HCT116 (cell line): ENCODE results near the gene TNFRSF25. TPM values are rescaled to one million over a fixed set of nuclear protein-coding genes. Genes with fewer than 3 reads are reported as not detected.

Source experiments
- ATAC-seq: fragments of 200-7000 bp; cut with Tn5 transposase; 2 replicates; pipeline ENCODE4 v1.9.1; 2020; ENCODE audit warnings: mild to moderate bottlenecking, moderate library complexity
- BruUV-seq: library from RNA; stranded (reverse); fragments of 400-500 nt; replicated peaks from 2 replicates; lab custom pipeline; 2021; lab: Mats Ljungman, UMichigan
- CTCF ChIA-PET: fragments of 300-600 bp; sonication (Branson Sonifier 250); formaldehyde crosslinking; loops from one replicate; lab custom pipeline; 2021; ENCODE audit warnings: antibody characterized with exemption; lab: Charles Lee
- POLR2A ChIA-PET: fragments of 300-600, 350-600 bp; sonication (Branson Sonifier 250); formaldehyde crosslinking; loops from one replicate; lab custom pipeline; 2021; ENCODE audit warnings: antibody characterized with exemption; lab: Charles Lee
- RAD21 ChIA-PET, 2 experiments: fragments of 300-600 bp; sonication (Branson Sonifier 250); formaldehyde crosslinking; loops; one replicate each; lab custom pipeline; 2023; ENCODE audit warnings: low total read pairs in 2 of 2; ENCODE audit not compliant: uncharacterized antibody in 2 of 2, unreplicated experiment in 2 of 2, low non-redundant PET in 1 of 2; lab: Charles Lee
- DNase-seq: peaks from one replicate; pipeline ENCODE4 v3.0.0-alpha.2; 2010; ENCODE audit warnings: low read depth, low spot score
- H2AFZ ChIP-seq: fragments of 200-600 bp; shearing (Covaris generic), sonication (generic); 2 replicates; pipeline ENCODE4 v1.6.1; 2017; ENCODE audit warnings: low read depth, mixed run types, mixed read lengths, antibody characterized with exemption, low read length; ENCODE audit not compliant: poor library complexity, severe bottlenecking
- H3K27ac ChIP-seq: 2 replicates; pipeline ENCODE4 v1.5.1; 2012; ENCODE audit warnings: low read depth, low read length
- H3K27me3 ChIP-seq: fragments of 200-600 bp; sonication (generic); 2 replicates; pipeline ENCODE4 v1.6.1; 2016; ENCODE audit warnings: mixed run types, low read length, mixed read lengths; ENCODE audit not compliant: insufficient read depth
- H3K36me3 ChIP-seq, 2 experiments: fragments of 200-500 bp in 1 of 2; fragments of 200-600 bp in 1 of 2; sonication (Bioruptor generic) in 1 of 2; sonication (generic) in 1 of 2; 2 replicates each; pipeline versions ENCODE4 v1.5.1 to v1.6.1; 2014 to 2016; ENCODE audit warnings: low read length in 2 of 2, inconsistent platforms in 1 of 2, mixed read lengths in 1 of 2, mixed run types in 1 of 2; ENCODE audit not compliant: insufficient read depth in 2 of 2, control insufficient read depth in 1 of 2
- H3K4me1 ChIP-seq, 2 experiments: fragments of 200-600 bp in 1 of 2; sonication (generic) in 1 of 2; 2 replicates each; pipeline versions ENCODE4 v1.5.1 to v1.6.1; 2012 to 2017; ENCODE audit warnings: low read length in 2 of 2, inconsistent platforms in 1 of 2, mild to moderate bottlenecking in 1 of 2, mixed read lengths in 1 of 2, mixed run types in 1 of 2, moderate library complexity in 1 of 2; ENCODE audit not compliant: insufficient read depth in 2 of 2, control insufficient read depth in 1 of 2
- H3K4me2 ChIP-seq: fragments of 200-600 bp; sonication (generic); 2 replicates; pipeline ENCODE4 v1.6.1; 2017; ENCODE audit warnings: mixed run types, low read length, mixed read lengths
- H3K4me3 ChIP-seq, 2 experiments: fragments of 200-600 bp in 1 of 2; sonication (generic) in 1 of 2; replicated peaks in 1 of 2; 2 replicates each; pipeline ENCODE4 v1.5.1; 2011 to 2016; ENCODE audit warnings: low read length in 2 of 2, control low read depth in 1 of 2, low read depth in 1 of 2, mild to moderate bottlenecking in 1 of 2, mixed read lengths in 1 of 2, mixed run types in 1 of 2
- H3K79me2 ChIP-seq: fragments of 200-600 bp; sonication (generic); 2 replicates; pipeline ENCODE4 v1.6.1; 2017; ENCODE audit warnings: mild to moderate bottlenecking, mixed run types, low read length, moderate library complexity, mixed read lengths; ENCODE audit not compliant: insufficient read depth
- H3K9ac ChIP-seq: fragments of 200-600 bp; sonication (generic); 2 replicates; pipeline ENCODE4 v1.6.1; 2016; ENCODE audit warnings: low read length, mixed read lengths
- H3K9me2 ChIP-seq: fragments of 200-600 bp; sonication (generic), shearing (Covaris generic); 2 replicates; pipeline ENCODE4 v1.6.1; 2017; ENCODE audit warnings: mixed run types, mild to moderate bottlenecking, moderate library complexity; ENCODE audit not compliant: insufficient read depth
- H3K9me3 ChIP-seq, 2 experiments: fragments of 200-500 bp in 1 of 2; fragments of 200-600 bp in 1 of 2; sonication (Bioruptor generic) in 1 of 2; sonication (generic) in 1 of 2; 2 replicates each; pipeline ENCODE4 v1.6.1; 2014 to 2017; ENCODE audit warnings: low read length in 2 of 2, mixed read lengths in 2 of 2, inconsistent platforms in 1 of 2, low read depth in 1 of 2, mild to moderate bottlenecking in 1 of 2, mixed run types in 1 of 2, moderate library complexity in 1 of 2; ENCODE audit not compliant: control insufficient read depth in 1 of 2, insufficient read depth in 1 of 2
- H4K20me1 ChIP-seq: fragments of 200-600 bp; sonication (generic), shearing (Covaris generic); 2 replicates; pipeline ENCODE4 v1.6.1; 2017; ENCODE audit warnings: mixed run types, mild to moderate bottlenecking, moderate library complexity; ENCODE audit not compliant: insufficient read depth
- CBX3 ChIP-seq: IDR thresholded peaks from 2 replicates; pipeline ENCODE4 v1.6.1; 2012; ENCODE audit warnings: low read depth
- CEBPB ChIP-seq: IDR thresholded peaks from 2 replicates; pipeline ENCODE4 v1.6.1; 2012; ENCODE audit warnings: low read depth
- EGR1 ChIP-seq: IDR thresholded peaks from 2 replicates; pipeline ENCODE4 v1.6.1; 2012; ENCODE audit warnings: low read depth
- ELF1 ChIP-seq: IDR thresholded peaks from 2 replicates; pipeline ENCODE4 v1.6.1; 2012; ENCODE audit warnings: low read depth, borderline replicate concordance
- EZH2 ChIP-seq: fragments of 200-600 bp; sonication (generic); IDR thresholded peaks from 2 replicates; pipeline ENCODE4 v1.6.1; 2017; ENCODE audit warnings: antibody characterized with exemption, mixed run types
- EZH2phosphoT487 ChIP-seq: fragments of 200-600 bp; IDR thresholded peaks from 2 replicates; pipeline ENCODE4 v1.6.1; 2018; ENCODE audit warnings: antibody characterized with exemption, borderline replicate concordance
- JUND ChIP-seq: IDR thresholded peaks from 2 replicates; pipeline ENCODE4 v1.6.1; 2012
- RAD21 ChIP-seq: IDR thresholded peaks from 2 replicates; pipeline ENCODE4 v1.6.1; 2012; ENCODE audit warnings: low read depth, mild to moderate bottlenecking
- SIN3A ChIP-seq: IDR thresholded peaks from 2 replicates; pipeline ENCODE4 v1.6.1; 2012; ENCODE audit warnings: low read depth
- SRF ChIP-seq: IDR thresholded peaks from 2 replicates; pipeline ENCODE4 v1.6.1; 2012; ENCODE audit warnings: low read depth
- TCF7L2 ChIP-seq: IDR thresholded peaks from 2 replicates; pipeline ENCODE4 v1.7.0; 2011; ENCODE audit warnings: borderline replicate concordance, inconsistent platforms; ENCODE audit not compliant: insufficient read depth, insufficient read length; ENCODE audit errors: extremely low read depth
- YY1 ChIP-seq: IDR thresholded peaks from 2 replicates; pipeline ENCODE4 v1.6.1; 2011; ENCODE audit warnings: low read length, low read depth, moderate library complexity, mild to moderate bottlenecking; ENCODE audit not compliant: insufficient replicate concordance; ENCODE audit errors: extremely low read depth
- ZNF274 ChIP-seq: fragments of 200-500 bp; sonication (Bioruptor generic); IDR thresholded peaks from 2 replicates; pipeline ENCODE4 v1.6.1; 2014; ENCODE audit warnings: mild to moderate bottlenecking, low read depth, low read length, inconsistent platforms
- intact Hi-C: fragments of 100-400 bp; cut with micrococcal nuclease; formaldehyde crosslinking; loops from 2 replicates; pipeline ENCODE4 v1.10.0; 2022
- total RNA-seq: library from RNA; stranded (reverse); gene quantifications from one replicate; pipeline ENCODE4 v1.2.1, GENCODE V29; 2021; ENCODE audit not compliant: unreplicated experiment
- TF ChIP-seq, protein P1 (sequence below): IDR thresholded peaks from 2 replicates; pipeline ENCODE4 v1.6.1; 2012
- TF ChIP-seq, protein P2 (sequence below): IDR thresholded peaks from 2 replicates; pipeline ENCODE4 v1.6.1; 2012
- TF ChIP-seq, protein P3 (sequence below): IDR thresholded peaks from 2 replicates; pipeline ENCODE4 v1.6.1; 2011; ENCODE audit warnings: mild to moderate bottlenecking, low read length, moderate library complexity; ENCODE audit not compliant: insufficient replicate concordance; ENCODE audit errors: extremely low read depth
- TF ChIP-seq, protein P4 (sequence below), 3 experiments: fragments of 200-600 bp in 1 of 3; sonication (generic) in 1 of 3; IDR thresholded peaks in 2 of 3; conservative IDR thresholded peaks in 1 of 3; 2 replicates each; pipeline ENCODE4 v1.5.1; 2012 to 2017; ENCODE audit warnings: low read depth in 2 of 3, low read length in 2 of 3, antibody characterized with exemption in 1 of 3, borderline replicate concordance in 1 of 3, control low read depth in 1 of 3, mild to moderate bottlenecking in 1 of 3, mixed read lengths in 1 of 3, mixed run types in 1 of 3, moderate library complexity in 1 of 3; ENCODE audit not compliant: insufficient read depth in 1 of 3

Gene TNFRSF25
- total RNA-seq, 1 experiment from 2014 or later: 27.5 TPM

DNA sequence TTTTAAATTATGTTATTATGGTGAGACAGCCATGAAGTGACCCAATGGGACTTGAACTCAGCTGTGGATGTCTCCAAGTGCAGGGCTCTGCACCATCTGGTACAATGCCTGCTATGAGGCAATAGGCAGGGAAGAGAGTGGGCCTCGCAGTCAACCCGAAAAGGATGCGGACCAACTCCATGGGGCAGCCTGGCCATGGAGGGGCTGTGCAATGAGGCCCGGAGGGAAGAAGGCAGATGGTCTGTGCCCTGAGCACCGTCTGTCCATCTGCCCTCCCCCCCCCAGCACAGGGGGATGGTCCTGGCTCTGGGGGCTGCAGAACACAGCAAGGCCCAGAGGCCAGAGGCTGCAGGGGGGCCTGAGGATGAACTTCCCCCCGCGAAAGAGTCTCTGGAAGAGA lies 24.4 kb downstream of the TNFRSF25 start:
- no peak overlapping the region for H2AFZ ChIP-seq
- no peak for ATAC-seq
- H3K27ac ChIP-seq: no peak overlapping the region
- H3K9ac ChIP-seq: no peak overlapping the region
- no peaks in the 10 kb centered on the region for H4K20me1 ChIP-seq
- BruUV-seq: TSS peak; percentile 28
- DNase-seq: no peak
- no peaks in the 10 kb centered on the region for H3K27me3 ChIP-seq
- H3K9me2 ChIP-seq: no peaks in the 10 kb centered on the region
- H3K4me3 ChIP-seq: no peak overlapping the region
- H3K4me1 ChIP-seq: peaks cover 14 to 43% of the 10 kb centered on the region in 2 experiments
- no peaks in the 10 kb centered on the region for H3K9me3 ChIP-seq
- no peak for TF ChIP-seq JUND
- TF ChIP-seq TCF7L2: no peak
- no peak for TF ChIP-seq RAD21
- no peak for TF ChIP-seq ZNF274
- no peak for TF ChIP-seq ELF1
- TF ChIP-seq EZH2: no peak
- TF ChIP-seq, protein P1, sequence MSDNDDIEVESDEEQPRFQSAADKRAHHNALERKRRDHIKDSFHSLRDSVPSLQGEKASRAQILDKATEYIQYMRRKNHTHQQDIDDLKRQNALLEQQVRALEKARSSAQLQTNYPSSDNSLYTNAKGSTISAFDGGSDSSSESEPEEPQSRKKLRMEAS: no peak
- TF ChIP-seq, protein P2, sequence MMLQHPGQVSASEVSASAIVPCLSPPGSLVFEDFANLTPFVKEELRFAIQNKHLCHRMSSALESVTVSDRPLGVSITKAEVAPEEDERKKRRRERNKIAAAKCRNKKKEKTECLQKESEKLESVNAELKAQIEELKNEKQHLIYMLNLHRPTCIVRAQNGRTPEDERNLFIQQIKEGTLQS: no peak
- no peak for TF ChIP-seq EZH2phosphoT487
- TF ChIP-seq, protein P3, sequence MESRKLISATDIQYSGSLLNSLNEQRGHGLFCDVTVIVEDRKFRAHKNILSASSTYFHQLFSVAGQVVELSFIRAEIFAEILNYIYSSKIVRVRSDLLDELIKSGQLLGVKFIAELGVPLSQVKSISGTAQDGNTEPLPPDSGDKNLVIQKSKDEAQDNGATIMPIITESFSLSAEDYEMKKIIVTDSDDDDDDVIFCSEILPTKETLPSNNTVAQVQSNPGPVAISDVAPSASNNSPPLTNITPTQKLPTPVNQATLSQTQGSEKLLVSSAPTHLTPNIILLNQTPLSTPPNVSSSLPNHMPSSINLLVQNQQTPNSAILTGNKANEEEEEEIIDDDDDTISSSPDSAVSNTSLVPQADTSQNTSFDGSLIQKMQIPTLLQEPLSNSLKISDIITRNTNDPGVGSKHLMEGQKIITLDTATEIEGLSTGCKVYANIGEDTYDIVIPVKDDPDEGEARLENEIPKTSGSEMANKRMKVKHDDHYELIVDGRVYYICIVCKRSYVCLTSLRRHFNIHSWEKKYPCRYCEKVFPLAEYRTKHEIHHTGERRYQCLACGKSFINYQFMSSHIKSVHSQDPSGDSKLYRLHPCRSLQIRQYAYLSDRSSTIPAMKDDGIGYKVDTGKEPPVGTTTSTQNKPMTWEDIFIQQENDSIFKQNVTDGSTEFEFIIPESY: no peak
- no peak for TF ChIP-seq SRF
- no peak for TF ChIP-seq YY1
- TF ChIP-seq CEBPB: no peak
- TF ChIP-seq EGR1: no peak
- TF ChIP-seq SIN3A: no peak
- TF ChIP-seq, protein P4, sequence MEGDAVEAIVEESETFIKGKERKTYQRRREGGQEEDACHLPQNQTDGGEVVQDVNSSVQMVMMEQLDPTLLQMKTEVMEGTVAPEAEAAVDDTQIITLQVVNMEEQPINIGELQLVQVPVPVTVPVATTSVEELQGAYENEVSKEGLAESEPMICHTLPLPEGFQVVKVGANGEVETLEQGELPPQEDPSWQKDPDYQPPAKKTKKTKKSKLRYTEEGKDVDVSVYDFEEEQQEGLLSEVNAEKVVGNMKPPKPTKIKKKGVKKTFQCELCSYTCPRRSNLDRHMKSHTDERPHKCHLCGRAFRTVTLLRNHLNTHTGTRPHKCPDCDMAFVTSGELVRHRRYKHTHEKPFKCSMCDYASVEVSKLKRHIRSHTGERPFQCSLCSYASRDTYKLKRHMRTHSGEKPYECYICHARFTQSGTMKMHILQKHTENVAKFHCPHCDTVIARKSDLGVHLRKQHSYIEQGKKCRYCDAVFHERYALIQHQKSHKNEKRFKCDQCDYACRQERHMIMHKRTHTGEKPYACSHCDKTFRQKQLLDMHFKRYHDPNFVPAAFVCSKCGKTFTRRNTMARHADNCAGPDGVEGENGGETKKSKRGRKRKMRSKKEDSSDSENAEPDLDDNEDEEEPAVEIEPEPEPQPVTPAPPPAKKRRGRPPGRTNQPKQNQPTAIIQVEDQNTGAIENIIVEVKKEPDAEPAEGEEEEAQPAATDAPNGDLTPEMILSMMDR (IDR thresholded peaks at IDR 0.05 in 2 of 3, conservative IDR thresholded peaks at IDR 0.05 in 1 of 3; ENCODE audit: borderline replicate concordance in 1 of 3, insufficient read depth in 1 of 3, low read depth in 2 of 3, low read length in 2 of 3): no peak
- TF ChIP-seq CBX3: no peak
- ChIA-PET RAD21 (no interaction called here), CTCF (interaction anchor here (1.4 to 6.5 kb wide), 3 partner anchors 11 to 205 kb away, joined by 5 to 105 read pairs (median 7); partner anchors contain the start of gene ICMT), POLR2A (no interaction called here)
- H3K4me2 ChIP-seq: no peak overlapping the region
- H3K79me2 ChIP-seq: no peaks in the 10 kb centered on the region; the same call in 1 of the 2 replicates
- no peaks in the 10 kb centered on the region for H3K36me3 ChIP-seq
- intact Hi-C loops: loop anchor here (10.0 kb wide), 1 partner anchor 773 kb away; no protein-coding TSS in a partner anchor
